Fibroblast of the aortic adventitia (primary cell): ENCODE data around the gene ADCY10. TPM values are rescaled to one million over a fixed set of nuclear protein-coding genes. Genes with fewer than 3 reads are reported as not detected.
"Not testable (repeated sequence)": the region's sequence is repeated elsewhere in the genome, so short reads cannot be mapped to it uniquely, and the experiment has no call there.

Source experiments
- DNase-seq: peaks from one replicate; pipeline ENCODE4 v3.0.0-alpha.2; 2010; ENCODE audit warnings: low read depth
- H3K4me3 ChIP-seq: 2 replicates; pipeline ENCODE4 v1.5.1; 2011; ENCODE audit warnings: low read depth, mild to moderate bottlenecking, control low read depth, low read length, moderate library complexity
- CTCF ChIP-seq: IDR thresholded peaks from 2 replicates; pipeline ENCODE4 v1.5.1; 2011; ENCODE audit warnings: mild to moderate bottlenecking, low read length, control low read depth, inconsistent platforms; ENCODE audit not compliant: insufficient read depth
- total RNA-seq: library from RNA; depleted of rRNA; stranded (reverse); fragments of >200 nt; gene quantifications from 2 replicates; pipeline ENCODE4 v1.2.3, GENCODE V29; 2012; ENCODE audit warnings: low replicate concordance

Gene ADCY10
- total RNA-seq, 1 donor: 0.09 TPM

DNA sequence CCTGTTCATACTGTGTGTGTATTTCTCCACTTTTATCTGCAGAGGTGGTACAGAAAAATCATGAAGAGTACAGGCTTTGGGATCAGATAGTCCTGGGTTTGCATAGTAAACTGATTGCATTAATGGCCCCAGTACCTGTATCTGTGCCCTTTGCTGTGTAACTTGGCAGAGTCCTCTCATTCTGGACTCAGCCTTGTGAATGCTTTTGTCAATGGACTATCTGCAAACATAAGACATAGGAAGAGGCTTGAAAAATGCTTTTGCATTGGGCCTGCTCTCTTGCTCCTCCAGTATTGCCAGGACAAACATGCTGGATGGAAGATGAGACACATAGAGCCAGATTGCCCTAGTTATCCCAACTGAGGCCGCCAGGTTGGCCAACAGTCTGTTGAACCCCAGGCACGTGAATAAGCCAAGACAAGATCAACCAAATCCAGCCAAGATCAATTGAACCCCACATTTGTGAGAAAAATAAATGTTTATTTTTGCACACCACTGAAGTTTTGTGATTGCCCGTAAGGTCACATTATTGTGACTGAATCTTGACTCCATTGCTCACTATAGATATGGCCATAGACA lies 37.2 kb downstream of the ADCY10 start:
- TF ChIP-seq CTCF: no peak
- no peak for DNase-seq
- H3K4me3 ChIP-seq: no peak overlapping the region

- DNase-seq: peak; percentile 41
- TF ChIP-seq CTCF: no peak
These were observed 42.6 kb downstream of the ADCY10 start for GRCh38 chr1:167871331-167871730.

DNA sequence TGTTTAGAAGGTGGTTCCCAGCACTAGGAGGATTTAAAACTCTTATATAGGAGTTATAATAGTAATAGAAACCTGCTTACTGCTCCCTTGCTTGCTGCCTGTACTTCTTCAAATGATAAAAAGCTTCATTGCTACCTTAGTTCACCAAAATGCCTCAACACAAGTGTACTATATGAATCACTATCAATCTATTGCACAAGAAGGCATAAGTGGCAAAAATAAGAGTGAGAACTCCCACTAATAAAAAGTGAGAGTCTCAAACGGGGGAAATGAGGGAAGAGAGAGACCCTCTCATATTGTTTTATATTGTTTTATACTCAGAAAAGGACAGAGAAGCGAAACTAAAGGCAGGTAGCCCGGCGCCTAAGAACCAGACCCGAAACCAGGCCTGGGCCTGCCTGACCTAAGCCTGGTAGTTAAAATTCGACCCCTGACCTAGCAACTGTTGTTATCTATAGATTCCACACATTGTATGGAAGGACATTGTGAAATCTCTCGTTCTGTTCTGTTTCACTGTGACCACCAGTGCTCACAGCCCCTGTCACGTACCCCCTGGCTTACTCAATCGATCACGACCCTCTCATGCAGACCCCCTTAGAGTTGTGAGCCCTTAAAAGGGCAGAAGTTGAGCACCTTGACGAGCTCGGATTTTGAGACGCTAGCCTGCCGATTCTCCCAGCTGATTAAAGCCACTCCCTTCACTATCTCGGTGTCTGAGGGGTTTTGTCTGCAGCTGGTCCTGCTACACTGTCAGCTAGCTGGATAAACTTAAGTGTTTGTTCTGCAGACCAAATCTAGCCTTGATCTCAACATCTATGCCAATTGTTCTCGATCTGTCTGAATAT lies 44.6 kb downstream of the ADCY10 start:
- DNase-seq, H3K4me3 ChIP-seq: not testable (repeated sequence)

More at GRCh38 chr1:167871331-167871730, 42.6 kb downstream of the ADCY10 start:
- no peak overlapping the region for H3K4me3 ChIP-seq

DNA sequence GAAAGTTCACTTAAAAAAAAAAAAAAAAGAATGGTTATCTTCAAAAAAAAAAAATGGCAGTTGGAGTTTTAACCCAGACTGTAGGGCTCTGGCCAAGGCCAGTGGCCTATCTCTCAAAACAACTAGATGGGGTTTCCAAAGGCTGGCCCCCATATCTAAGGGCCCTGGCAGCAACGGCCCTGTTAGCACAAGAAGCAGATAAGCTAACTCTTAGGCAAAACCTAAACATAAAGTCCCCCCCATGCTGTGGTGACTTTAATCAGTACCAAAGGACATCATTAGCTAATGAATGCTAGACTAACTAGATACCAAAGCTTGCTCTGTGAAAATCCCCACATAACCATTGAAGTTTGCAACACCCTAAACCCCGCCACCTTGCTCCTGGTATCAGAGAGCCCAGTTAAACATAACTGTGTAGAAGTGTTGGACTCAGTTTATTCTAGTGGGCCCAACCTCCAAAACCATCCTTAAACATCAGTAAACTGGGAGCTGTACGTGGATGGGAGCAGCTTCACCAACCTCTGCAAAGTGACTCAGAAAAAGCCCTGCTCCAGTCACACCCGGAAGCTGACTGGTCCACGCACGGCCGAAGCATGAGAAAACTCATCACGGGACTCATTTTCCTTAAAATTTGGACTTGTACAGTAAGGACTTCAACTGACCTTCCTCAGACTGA lies 47.1 kb downstream of the ADCY10 start:
- H3K4me3 ChIP-seq, DNase-seq: not testable (repeated sequence)

- DNase-seq, H3K4me3 ChIP-seq: not testable (repeated sequence)
These were observed 47.6 kb downstream of the ADCY10 start for GRCh38 chr1:167866326-167866725.

DNA sequence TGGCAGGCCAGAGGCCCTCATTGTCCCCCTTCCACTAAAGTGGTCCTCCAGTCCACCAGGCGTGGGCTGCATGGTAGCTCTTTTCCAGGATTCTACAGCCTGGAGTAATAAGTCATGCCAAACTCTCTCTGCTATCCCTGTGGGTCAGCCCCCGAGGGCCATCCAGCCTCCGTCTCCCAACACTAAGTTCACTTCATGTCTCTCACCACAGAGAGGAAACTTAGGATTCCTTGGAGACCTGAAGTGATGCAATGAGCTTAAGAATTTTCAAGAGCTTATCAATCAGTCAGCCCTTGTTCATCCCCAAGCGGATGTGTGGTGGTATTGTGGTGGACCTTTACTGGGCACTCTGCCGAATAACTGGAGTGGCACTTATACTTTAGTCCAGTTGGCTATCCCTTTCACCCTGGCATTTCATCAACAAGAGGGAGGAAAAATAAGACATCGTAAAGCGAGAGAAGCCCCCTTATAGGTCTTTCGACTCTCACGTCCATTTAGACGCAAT lies 48.1 kb downstream of the ADCY10 start:
- not testable (repeated sequence) for DNase-seq, H3K4me3 ChIP-seq

DNA sequence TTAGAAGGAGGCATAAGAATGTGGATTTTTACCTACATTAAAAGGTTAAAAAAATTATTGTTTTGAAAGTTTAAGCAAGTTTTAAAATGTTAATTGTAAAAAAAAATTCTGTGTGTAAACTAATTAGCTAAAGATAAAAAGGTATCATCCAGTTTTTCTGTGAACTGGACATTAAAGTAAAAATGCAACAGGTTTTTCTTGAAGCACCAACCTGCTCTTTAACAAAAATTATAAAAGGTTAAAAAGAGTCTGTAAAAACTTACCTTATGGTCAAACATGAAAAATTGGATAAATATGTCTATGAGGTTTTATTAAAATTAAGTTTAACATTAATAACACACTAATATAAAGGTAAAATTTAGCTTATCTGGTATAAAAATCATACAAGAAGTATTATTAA lies 48.7 kb downstream of the ADCY10 start:
- not testable (repeated sequence) for DNase-seq, H3K4me3 ChIP-seq

- no peak for TF ChIP-seq CTCF
- DNase-seq: no peak
- no peak overlapping the region for H3K4me3 ChIP-seq
These were observed 49.4 kb downstream of the ADCY10 start for GRCh38 chr1:167864392-167865032.

DNA sequence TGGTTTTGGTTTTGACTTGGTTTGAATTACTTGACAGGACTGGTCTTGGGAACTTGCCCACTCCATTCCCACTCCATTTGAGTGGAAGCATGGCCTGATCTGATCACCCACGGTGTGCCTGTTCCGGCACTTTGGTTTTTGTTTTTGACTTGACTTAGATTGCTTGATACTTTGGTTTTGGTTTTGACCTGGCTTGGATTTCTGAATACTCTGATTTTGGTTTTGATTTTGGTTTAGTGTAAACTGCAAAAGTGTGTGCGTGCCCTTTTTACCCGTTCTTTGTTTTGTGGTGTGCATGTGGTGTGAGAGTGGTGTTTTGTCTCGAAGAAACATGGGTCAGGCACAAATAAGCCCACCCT lies 50.0 kb downstream of the ADCY10 start:
- TF ChIP-seq CTCF: no peak
- no peak overlapping the region for H3K4me3 ChIP-seq
- no peak for DNase-seq

- not testable (repeated sequence) for H3K4me3 ChIP-seq, DNase-seq
These were observed 50.6 kb downstream of the ADCY10 start for GRCh38 chr1:167863191-167863920.
